PC-3 (cell line): ENCODE data around the gene HNF1A. TPM values are rescaled to one million over a fixed set of nuclear protein-coding genes. Genes with fewer than 3 reads are reported as not detected.
A peak's percentile ranks its signal among the peaks of the same experiment; 100 is the strongest.

Experiments
- ATAC-seq: fragments of 200-7000 bp; cut with Tn5 transposase; 2 replicates; pipeline ENCODE4 v1.9.1; 2020; ENCODE audit warnings: mild to moderate bottlenecking, moderate library complexity
- BruUV-seq: library from RNA; stranded (reverse); fragments of 400-500 nt; replicated peaks from 2 replicates; lab custom pipeline; 2021; lab: Mats Ljungman, UMichigan
- CTCF ChIA-PET: fragments of 300-600 bp; sonication (Branson Sonifier 250); formaldehyde crosslinking; loops from one replicate; lab custom pipeline; 2022; ENCODE audit warnings: antibody characterized with exemption; lab: Charles Lee
- POLR2A ChIA-PET: fragments of 300-600 bp; sonication (Branson Sonifier 250); formaldehyde crosslinking; loops from one replicate; lab custom pipeline; 2022; ENCODE audit warnings: antibody characterized with exemption; ENCODE audit not compliant: unreplicated experiment; lab: Charles Lee
- DNase-seq: peaks from one replicate; pipeline ENCODE4 v3.0.0-alpha.2; 2015
- H2AFZ ChIP-seq: fragments of 300-600 bp; sonication (generic); 2 replicates; pipeline ENCODE4 v1.6.0; 2016; ENCODE audit warnings: antibody characterized with exemption, low read length
- H3F3A ChIP-seq: fragments of 300-600 bp; sonication (generic); one replicate; pipeline ENCODE4 v1.6.0; 2017; ENCODE audit warnings: antibody characterized with exemption, low read length, control low read depth, mild to moderate bottlenecking; ENCODE audit not compliant: unreplicated experiment
- H3K27ac ChIP-seq: fragments of 300-600 bp; sonication (generic); 2 replicates; pipeline ENCODE4 v1.5.1; 2016; ENCODE audit warnings: mild to moderate bottlenecking, low read length
- H3K27me3 ChIP-seq: fragments of 300-600 bp; sonication (generic); 2 replicates; pipeline ENCODE4 v1.6.1; 2016; ENCODE audit warnings: low read length, mixed read lengths
- H3K36me3 ChIP-seq: fragments of 300-600 bp; sonication (generic); 2 replicates; pipeline ENCODE4 v1.6.1; 2016; ENCODE audit warnings: low read depth, mixed run types, low read length, mixed read lengths
- H3K4me1 ChIP-seq: fragments of 300-600 bp; sonication (generic); 2 replicates; pipeline ENCODE4 v1.5.1; 2016; ENCODE audit warnings: low read length; ENCODE audit not compliant: insufficient read depth
- H3K4me2 ChIP-seq: fragments of 300-600 bp; sonication (generic); 2 replicates; pipeline ENCODE4 v1.6.0; 2016; ENCODE audit warnings: low read length
- H3K4me3 ChIP-seq: fragments of 300-600 bp; sonication (generic); 2 replicates; pipeline ENCODE4 v1.5.1; 2016; ENCODE audit warnings: mild to moderate bottlenecking, low read length, mixed read lengths
- H3K79me2 ChIP-seq: fragments of 300-600 bp; sonication (generic); 2 replicates; pipeline ENCODE4 v1.6.1; 2017; ENCODE audit warnings: low read length, mixed read lengths
- H3K9ac ChIP-seq: fragments of 300-600 bp; sonication (generic); 2 replicates; pipeline ENCODE4 v1.6.0; 2016; ENCODE audit warnings: mild to moderate bottlenecking, low read length
- H3K9me2 ChIP-seq: fragments of 300-600 bp; sonication (generic); replicated peaks from 2 replicates; pipeline ENCODE4 v1.6.1; 2016; ENCODE audit warnings: mixed run types, low read length, mixed read lengths
- H3K9me3 ChIP-seq: fragments of 300-600 bp; sonication (generic); 2 replicates; pipeline ENCODE4 v1.6.1; 2016; ENCODE audit warnings: low read length, mixed read lengths
- H4K20me1 ChIP-seq: fragments of 300-600 bp; sonication (generic); 2 replicates; pipeline ENCODE4 v1.6.1; 2016; ENCODE audit warnings: low read length, mixed read lengths
- EZH2 ChIP-seq: fragments of 300-600 bp; sonication (generic); IDR thresholded peaks from one replicate; pipeline ENCODE4 v1.6.1; 2017; ENCODE audit warnings: antibody characterized with exemption, mild to moderate bottlenecking, low read length; ENCODE audit not compliant: unreplicated experiment
- EZH2phosphoT487 ChIP-seq: fragments of 300-600 bp; sonication (generic); IDR thresholded peaks from 2 replicates; pipeline ENCODE4 v1.6.1; 2018; ENCODE audit warnings: mild to moderate bottlenecking, antibody characterized with exemption, low read length, borderline replicate concordance
- intact Hi-C: fragments of 100-400 bp; cut with micrococcal nuclease; formaldehyde crosslinking; loops from 2 replicates; pipeline ENCODE4 v1.9.0; 2023
- total RNA-seq: library from RNA; depleted of rRNA; stranded (reverse); fragments of >200 nt; gene quantifications from 2 replicates; pipeline ENCODE4 v1.2.3, GENCODE V29; 2014
- TF ChIP-seq, protein P1 (sequence below): fragments of 300-600 bp; sonication (generic); conservative IDR thresholded peaks from 2 replicates; pipeline ENCODE4 v1.5.1; 2017; ENCODE audit warnings: antibody characterized with exemption, low read depth, mild to moderate bottlenecking, low read length

Gene HNF1A
- total RNA-seq, 1 experiment from 2014 or later, result not detected

DNA sequence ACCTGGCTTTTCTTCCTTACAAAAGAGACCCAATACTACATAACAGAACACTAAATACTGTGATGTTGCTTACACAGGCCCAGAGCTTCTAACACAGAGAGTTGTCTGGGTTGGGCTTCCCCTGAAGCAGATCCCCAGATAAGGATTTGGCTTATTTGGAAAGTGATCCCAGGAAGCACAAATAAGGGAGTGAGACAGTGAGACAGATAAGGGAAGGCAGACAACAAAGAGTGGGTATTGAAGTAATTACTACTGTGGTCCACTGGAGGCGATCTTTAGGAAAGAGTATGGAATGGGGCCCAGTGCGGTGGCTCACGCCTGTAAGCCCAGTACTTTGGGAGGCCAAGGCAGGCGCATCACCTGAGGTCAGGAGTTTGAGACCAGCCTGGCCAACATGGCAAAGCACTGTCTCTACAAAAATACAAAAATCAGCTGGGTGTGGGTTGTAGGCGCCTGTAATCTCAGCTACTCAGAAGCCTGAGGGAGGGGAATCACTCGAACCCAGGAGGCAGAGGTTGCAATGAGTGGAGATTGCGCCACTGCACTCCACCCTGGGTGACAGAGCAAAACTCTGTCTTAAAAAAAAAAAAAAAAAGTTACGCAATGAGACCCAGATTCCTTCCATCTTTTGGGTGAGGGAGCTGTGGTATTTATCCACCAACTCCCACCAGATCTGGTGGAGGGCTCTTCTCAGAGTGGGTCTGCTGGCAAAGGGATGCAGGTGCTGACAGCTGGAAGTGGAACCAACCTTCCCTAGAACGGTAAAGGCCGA is 48.1 kb downstream of the HNF1A start:
- POLR2A ChIA-PET, result interaction anchor here (0.6 kb wide), 1 partner anchor 212 kb away, joined by 9 read pairs; no protein-coding TSS in a partner anchor
- H3K9ac ChIP-seq, result no peak overlapping the region

DNA sequence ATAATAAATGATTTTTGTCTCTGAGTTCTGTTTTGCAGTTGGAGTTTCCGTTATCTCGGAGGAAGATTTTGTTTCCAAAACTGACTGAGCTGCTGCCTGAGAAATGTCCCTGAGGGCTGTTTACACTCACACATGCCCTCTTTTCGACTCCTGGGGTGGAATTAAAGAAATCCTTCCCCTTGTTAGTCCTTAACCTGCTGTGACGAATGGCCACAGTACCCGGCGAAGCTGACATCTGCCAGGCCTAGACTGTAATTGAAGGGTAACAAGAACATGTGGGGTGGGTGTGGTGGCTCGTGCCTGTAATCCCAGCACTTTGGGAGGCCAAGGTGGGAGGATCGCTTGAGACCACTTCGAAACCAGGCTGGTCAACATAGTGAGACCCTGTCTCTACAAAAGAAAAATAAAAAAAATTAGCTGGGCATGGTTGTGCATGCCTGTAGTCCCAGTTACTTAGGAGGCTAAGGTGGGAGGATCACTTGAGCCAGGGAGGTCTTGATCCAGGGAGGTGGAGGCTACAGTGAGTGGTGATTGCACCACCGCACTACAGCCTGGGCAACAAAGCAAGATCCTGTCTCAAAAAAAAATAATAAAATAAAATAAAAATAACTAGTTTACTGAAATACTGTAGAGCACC is 52.4 kb downstream of the HNF1A start:
- intact Hi-C loops, result no loop called here
- Histone ChIP-seq H2AFZ (no peak overlapping the region), H3K9me3 (no peaks in the 10 kb centered on the region), H3K9me2 (no peaks in the 10 kb centered on the region), H3F3A (no peaks in the 10 kb centered on the region), H3K4me1 (peaks cover 20% of the 10 kb centered on the region), H3K4me3 (no peak overlapping the region), H3K27ac (no peak overlapping the region), H4K20me1 (no peaks in the 10 kb centered on the region), H3K9ac (no peak overlapping the region), H3K36me3 (no peaks in the 10 kb centered on the region), H3K79me2 (no peaks in the 10 kb centered on the region), H3K4me2 (no peak overlapping the region), H3K27me3 (no peaks in the 10 kb centered on the region)
- POLR2A ChIA-PET, result no interaction called here
- no peak for TF ChIP-seq EZH2
- TF ChIP-seq, protein P1, sequence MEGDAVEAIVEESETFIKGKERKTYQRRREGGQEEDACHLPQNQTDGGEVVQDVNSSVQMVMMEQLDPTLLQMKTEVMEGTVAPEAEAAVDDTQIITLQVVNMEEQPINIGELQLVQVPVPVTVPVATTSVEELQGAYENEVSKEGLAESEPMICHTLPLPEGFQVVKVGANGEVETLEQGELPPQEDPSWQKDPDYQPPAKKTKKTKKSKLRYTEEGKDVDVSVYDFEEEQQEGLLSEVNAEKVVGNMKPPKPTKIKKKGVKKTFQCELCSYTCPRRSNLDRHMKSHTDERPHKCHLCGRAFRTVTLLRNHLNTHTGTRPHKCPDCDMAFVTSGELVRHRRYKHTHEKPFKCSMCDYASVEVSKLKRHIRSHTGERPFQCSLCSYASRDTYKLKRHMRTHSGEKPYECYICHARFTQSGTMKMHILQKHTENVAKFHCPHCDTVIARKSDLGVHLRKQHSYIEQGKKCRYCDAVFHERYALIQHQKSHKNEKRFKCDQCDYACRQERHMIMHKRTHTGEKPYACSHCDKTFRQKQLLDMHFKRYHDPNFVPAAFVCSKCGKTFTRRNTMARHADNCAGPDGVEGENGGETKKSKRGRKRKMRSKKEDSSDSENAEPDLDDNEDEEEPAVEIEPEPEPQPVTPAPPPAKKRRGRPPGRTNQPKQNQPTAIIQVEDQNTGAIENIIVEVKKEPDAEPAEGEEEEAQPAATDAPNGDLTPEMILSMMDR, result no peak
- TF ChIP-seq EZH2phosphoT487, result no peak
- BruUV-seq, result no TSS peak
- CTCF ChIA-PET, result no interaction called here
- ATAC-seq (no peak), DNase-seq (no peak)

More for the DNA sequence above, 48.1 kb downstream of the HNF1A start:
- H3K27me3 ChIP-seq, result no peaks in the 10 kb centered on the region
- TF ChIP-seq, protein P1, result no peak; the same call in 1 of the 2 replicates
- TF ChIP-seq EZH2phosphoT487 (no peak), EZH2 (no peak)
- BruUV-seq, result no TSS peak
- no peaks in the 10 kb centered on the region for H3K36me3 ChIP-seq
- H3F3A ChIP-seq, result no peaks in the 10 kb centered on the region
- no peaks in the 10 kb centered on the region for H3K9me3 ChIP-seq
- DNase-seq, result no peak
- peak; percentile 45 for ATAC-seq
- H3K4me2 ChIP-seq, result no peak overlapping the region
- no peaks in the 10 kb centered on the region for H3K9me2 ChIP-seq
- CTCF ChIA-PET, result interaction anchor here (0.6 kb wide), 1 partner anchor 1278 kb away, joined by 3 read pairs; no protein-coding TSS in a partner anchor
- intact Hi-C loops, result no loop called here
- no peak overlapping the region for H2AFZ ChIP-seq
- H3K4me1 ChIP-seq, result peaks cover 3% of the 10 kb centered on the region; the same call in 1 of the 2 replicates
- H3K4me3 ChIP-seq, result no peak overlapping the region
- no peaks in the 10 kb centered on the region for H4K20me1 ChIP-seq
- no peaks in the 10 kb centered on the region for H3K79me2 ChIP-seq
- H3K27ac ChIP-seq, result no peak overlapping the region
